GM12873 (cell line): Measurements from ENCODE around the gene C6orf118.

ENCODE experiments used
- TF ChIP-seq, protein P1 (sequence below): IDR thresholded peaks from 2 replicates; pipeline ENCODE4 v1.5.1; 2012; ENCODE audit warnings: low read depth, mild to moderate bottlenecking, moderate library complexity, low read length, control low read depth; ENCODE audit not compliant: insufficient read depth; ENCODE audit errors: missing control alignments

C6orf118 gene

DNA sequence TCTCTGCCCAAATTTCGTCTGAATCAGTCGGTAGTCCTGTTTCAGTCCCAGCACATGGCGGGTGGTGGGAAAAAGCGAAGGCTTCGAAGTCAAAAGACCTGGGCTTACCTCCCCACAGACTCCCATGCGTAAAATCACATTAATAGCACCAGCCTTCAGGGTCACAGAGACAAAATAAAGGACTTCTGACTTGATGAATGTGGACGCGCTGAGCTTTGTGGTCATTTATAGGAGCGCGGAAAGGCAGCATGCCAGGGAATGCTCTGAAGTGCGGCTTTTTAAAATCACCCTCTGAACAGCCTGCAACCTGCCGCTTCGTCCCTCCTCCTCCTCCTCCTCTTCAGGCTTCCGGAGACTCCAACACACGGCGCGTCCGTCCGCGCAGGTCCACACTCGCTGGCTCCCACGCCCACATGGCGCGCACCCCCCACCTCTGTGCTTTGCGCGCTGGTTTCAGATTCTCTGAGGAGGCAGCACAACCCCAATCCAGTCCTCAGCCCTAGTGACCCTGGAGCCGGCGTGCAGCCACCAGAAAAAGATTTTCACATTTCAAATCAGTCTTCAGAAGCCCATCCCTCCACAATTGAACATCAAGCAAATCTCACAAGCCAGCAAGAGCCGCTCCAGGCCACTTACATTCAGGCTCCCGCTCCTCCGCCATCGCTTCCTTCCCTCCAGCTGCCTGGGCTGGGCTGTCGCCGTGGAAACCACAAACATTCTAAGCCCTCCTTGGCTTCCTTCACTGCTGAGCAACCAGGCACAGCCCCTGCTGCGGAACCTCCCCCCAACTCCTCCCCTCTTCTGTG, at the start of gene C6orf118:
C6orf118 (minus strand) TSS at position 680 of the 806 bp plus-strand sequence; CDS start at position 661, 19 bp downstream.
- TF ChIP-seq, protein P1, sequence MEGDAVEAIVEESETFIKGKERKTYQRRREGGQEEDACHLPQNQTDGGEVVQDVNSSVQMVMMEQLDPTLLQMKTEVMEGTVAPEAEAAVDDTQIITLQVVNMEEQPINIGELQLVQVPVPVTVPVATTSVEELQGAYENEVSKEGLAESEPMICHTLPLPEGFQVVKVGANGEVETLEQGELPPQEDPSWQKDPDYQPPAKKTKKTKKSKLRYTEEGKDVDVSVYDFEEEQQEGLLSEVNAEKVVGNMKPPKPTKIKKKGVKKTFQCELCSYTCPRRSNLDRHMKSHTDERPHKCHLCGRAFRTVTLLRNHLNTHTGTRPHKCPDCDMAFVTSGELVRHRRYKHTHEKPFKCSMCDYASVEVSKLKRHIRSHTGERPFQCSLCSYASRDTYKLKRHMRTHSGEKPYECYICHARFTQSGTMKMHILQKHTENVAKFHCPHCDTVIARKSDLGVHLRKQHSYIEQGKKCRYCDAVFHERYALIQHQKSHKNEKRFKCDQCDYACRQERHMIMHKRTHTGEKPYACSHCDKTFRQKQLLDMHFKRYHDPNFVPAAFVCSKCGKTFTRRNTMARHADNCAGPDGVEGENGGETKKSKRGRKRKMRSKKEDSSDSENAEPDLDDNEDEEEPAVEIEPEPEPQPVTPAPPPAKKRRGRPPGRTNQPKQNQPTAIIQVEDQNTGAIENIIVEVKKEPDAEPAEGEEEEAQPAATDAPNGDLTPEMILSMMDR = no peak

DNA sequence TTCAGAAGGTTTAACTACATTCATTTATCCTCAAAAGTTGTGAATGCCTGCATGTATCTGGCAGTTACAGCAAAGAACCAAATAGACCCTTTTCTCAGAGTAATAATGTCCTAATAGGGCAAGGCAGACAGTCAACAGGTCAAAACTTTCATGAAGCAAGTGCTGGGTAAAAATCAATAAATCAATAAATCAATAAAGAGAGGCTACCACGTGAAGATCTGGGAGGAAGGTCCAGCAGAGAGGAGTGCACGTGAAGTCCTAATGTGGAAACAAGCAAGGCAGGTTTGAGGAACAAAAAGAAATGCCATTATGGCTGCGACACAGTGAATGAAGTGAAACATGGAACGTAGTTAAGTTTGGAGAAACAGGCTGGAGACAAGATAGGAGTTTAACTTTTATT, 36.3 kb upstream of the C6orf118 start:
- TF ChIP-seq, protein P1 = no peak

GRCh38 chr6:165340532-165340931, 31.1 kb upstream of the C6orf118 start:
- TF ChIP-seq, protein P1 = no peak

- TF ChIP-seq, protein P1 = no peak
Measured at GRCh38 chr6:165325609-165326008, 16.2 kb upstream of the C6orf118 start.

- TF ChIP-seq, protein P1 = no peak
Measured at GRCh38 chr6:165321555-165322145, 12.2 kb upstream of the C6orf118 start.

DNA sequence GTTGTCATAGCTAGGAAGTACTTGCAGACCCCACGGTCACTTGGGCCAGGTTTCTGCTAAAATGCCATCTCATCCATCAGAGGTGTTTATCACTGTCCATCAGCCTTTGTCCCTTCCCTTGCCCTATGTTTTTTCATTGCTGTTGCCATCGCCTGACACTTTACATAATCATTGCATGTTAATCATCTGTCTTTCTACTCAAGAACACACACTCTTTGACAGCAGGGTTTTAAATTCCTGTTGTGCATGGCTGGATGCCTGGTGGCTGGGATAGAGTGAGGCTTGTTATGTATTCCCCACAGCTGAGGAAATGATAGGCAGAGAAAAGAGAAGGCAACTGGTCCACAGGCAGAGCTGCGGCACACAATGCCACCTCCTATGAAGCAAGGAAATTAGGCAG, 11.7 kb upstream of the C6orf118 start:
- TF ChIP-seq, protein P1 = no peak

DNA sequence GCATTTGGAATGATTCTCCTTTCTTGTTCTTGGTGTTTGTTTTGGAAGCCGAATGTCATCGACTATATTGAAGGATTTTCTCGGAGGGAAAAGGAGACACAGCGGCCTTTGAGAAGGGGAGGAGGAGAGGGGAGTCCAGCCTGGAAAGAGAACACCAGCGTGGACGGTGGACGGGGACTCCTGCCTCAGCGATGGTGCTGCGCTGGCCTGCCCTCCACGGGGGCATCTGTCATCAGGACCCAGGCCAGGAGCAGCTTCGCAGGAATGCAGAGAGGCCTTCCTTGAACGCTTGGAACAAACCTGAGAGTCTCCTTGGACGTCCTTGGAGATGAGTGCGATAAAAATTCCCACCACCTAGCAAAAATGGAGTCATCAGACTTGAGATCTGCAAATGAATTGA, 8.3 kb upstream of the C6orf118 start:
- TF ChIP-seq, protein P1 = no peak
